ENCODE results near the gene MANBA. TPM values are rescaled to one million over a fixed set of nuclear protein-coding genes. Genes with fewer than 3 reads are reported as not detected.

The MANBA gene
- total and polyA plus RNA-seq, 9 donors: 15.6 to 32.7 (median 24.5) TPM

GRCh38 chr4:102610476-102610875 lies 150.3 kb downstream of the MANBA start:
- WGBS, 3 donors: 91 to 98% (median 92%) methylated on average over 3 of the region's 3 CpGs
- TF ChIP-seq EP300 (IDR thresholded peaks at IDR 0.05) (no peak), POLR2A (IDR thresholded peaks at IDR 0.05) (no peak), CTCF (IDR thresholded peaks at IDR 0.05) (no peak)

DNA sequence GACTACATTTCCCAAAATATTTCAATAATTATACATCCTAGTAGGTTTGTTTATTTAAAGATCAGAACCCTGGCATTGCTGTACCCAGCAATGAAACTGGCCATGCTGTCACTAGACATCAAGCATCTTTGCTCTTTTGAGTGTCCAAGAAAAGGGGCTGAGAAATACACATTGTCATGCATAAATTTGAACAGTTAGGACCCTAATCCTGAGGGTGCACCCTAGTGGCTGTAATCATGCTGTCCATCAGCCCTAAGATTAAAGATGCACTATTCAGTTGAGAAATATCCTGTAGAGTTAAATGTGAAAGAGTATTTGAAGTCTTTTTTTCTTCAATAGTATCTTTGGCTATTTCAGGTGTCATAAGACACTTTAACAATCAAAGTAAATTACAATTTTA lies 150.8 kb downstream of the MANBA start:
- H3K36me3 ChIP-seq: no peaks in the 10 kb centered on the region
- no peak overlapping the region for H3K4me3 ChIP-seq
- H3K4me1 ChIP-seq (ENCODE audit: insufficient read depth): no peaks in the 10 kb centered on the region
- no peaks in the 10 kb centered on the region for H3K9me3 ChIP-seq
- no peak for TF ChIP-seq CTCF (IDR thresholded peaks at IDR 0.05)
- TF ChIP-seq POLR2A (IDR thresholded peaks at IDR 0.05): no peak
- no peak for TF ChIP-seq EP300 (IDR thresholded peaks at IDR 0.05)
- no peaks in the 10 kb centered on the region for H3K27me3 ChIP-seq
- H3K27ac ChIP-seq: no peak overlapping the region
- intact Hi-C loops (cut with DNase I): loop anchor here in 1 of 4 donors (10.0 kb wide), 1 partner anchor 165 kb away; no protein-coding TSS in a partner anchor
- DNase-seq: no peak

More at GRCh38 chr4:102610476-102610875, 150.3 kb downstream of the MANBA start:
- intact Hi-C loops (cut with DNase I): loop anchor here in 1 of 4 donors (10.0 kb wide), 1 partner anchor 166 kb away; no protein-coding TSS in a partner anchor
- no peak overlapping the region for H3K4me3 ChIP-seq
- no peaks in the 10 kb centered on the region for H3K4me1 ChIP-seq (ENCODE audit: insufficient read depth)
- DNase-seq: no peak
- H3K9me3 ChIP-seq: no peaks in the 10 kb centered on the region
- H3K27me3 ChIP-seq: no peaks in the 10 kb centered on the region
- no peaks in the 10 kb centered on the region for H3K36me3 ChIP-seq
- H3K27ac ChIP-seq: no peak overlapping the region

DNA sequence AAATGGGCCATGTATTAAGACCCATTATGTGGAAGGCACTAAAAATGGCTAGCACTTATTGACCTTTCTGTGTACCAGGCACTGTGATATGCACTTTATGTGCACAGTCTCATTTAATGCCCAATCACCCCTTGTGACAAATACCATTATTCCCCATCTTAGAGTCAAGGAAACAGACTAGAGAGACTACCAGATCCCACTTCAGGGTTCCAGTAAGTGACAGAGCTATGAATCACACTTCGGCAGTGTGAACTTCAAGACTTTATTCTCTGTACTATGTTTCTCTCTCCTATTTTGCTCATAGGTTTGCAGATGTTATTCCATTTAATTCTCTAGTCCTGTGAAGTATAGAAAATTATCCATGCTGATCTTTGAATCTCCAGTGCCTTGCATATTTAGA lies 152.6 kb downstream of the MANBA start:
- DNase-seq: no peak
- no peak overlapping the region for H3K27ac ChIP-seq
- no peaks in the 10 kb centered on the region for H3K36me3 ChIP-seq
- no peak overlapping the region for H3K4me3 ChIP-seq
- 86 to 93% (median 90%) methylated on average over 1 of the region's 1 CpG for WGBS, 3 donors
- no peaks in the 10 kb centered on the region for H3K4me1 ChIP-seq (ENCODE audit: insufficient read depth)
- H3K9me3 ChIP-seq: no peaks in the 10 kb centered on the region
- intact Hi-C loops (cut with DNase I): no loop called here
- no peaks in the 10 kb centered on the region for H3K27me3 ChIP-seq
- TF ChIP-seq EP300 (IDR thresholded peaks at IDR 0.05): no peak
- no peak for TF ChIP-seq CTCF (IDR thresholded peaks at IDR 0.05)
- no peak for TF ChIP-seq POLR2A (IDR thresholded peaks at IDR 0.05)

DNA sequence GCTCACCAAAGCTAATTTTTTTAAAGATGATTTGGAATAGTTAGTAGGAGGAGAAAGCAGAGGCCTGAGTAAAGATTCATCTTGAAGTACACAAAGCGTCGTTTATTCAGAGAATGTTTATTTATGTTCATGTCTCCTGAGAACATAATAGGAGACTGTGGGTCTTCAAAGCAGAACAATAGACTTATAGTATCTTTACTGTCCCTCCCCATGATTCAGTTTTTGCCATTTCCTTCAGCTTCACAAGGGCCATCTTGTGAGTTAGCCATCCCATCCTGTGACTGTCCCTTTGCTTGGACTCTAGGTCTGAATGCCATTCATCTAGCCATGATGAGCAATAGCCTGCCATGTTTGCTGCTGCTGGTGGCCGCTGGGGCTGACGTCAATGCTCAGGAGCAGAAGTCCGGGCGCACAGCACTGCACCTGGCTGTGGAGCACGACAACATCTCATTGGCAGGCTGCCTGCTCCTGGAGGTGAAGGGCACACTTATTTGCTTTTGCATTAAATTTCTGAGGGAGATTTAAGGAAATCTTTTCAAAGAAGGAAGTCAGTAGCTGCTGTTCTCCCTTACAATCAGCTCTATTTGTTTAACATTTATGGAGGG lies 153.8 kb downstream of the MANBA start:
- no peak for DNase-seq
- WGBS, 3 donors: 88 to 93% (median 89%) methylated on average over 7 of the region's 7 CpGs
- TF ChIP-seq POLR2A (IDR thresholded peaks at IDR 0.05) (no peak), CTCF (IDR thresholded peaks at IDR 0.05) (no peak), EP300 (IDR thresholded peaks at IDR 0.05) (no peak)
- intact Hi-C loops (cut with DNase I): no loop called here
- Histone ChIP-seq H3K4me1 (ENCODE audit: insufficient read depth) (no peaks in the 10 kb centered on the region), H3K9me3 (no peaks in the 10 kb centered on the region), H3K27ac (no peak overlapping the region), H3K27me3 (no peaks in the 10 kb centered on the region), H3K4me3 (no peak overlapping the region), H3K36me3 (no peaks in the 10 kb centered on the region)

Measured in ovary (tissue), 9 donors.